ENCODE data around the gene RGS6.

Gene RGS6

GRCh38 chr14:72522847-72523246 is 590.6 kb downstream of the RGS6 start:
- DNase-seq (ENCODE audit: insufficient read length, low spot score) = no peak
- no peak for FAIRE-seq
- no peak for TF ChIP-seq POLR2A (IDR thresholded peaks at IDR 0.05; ENCODE audit: low read depth, low read length)

DNA sequence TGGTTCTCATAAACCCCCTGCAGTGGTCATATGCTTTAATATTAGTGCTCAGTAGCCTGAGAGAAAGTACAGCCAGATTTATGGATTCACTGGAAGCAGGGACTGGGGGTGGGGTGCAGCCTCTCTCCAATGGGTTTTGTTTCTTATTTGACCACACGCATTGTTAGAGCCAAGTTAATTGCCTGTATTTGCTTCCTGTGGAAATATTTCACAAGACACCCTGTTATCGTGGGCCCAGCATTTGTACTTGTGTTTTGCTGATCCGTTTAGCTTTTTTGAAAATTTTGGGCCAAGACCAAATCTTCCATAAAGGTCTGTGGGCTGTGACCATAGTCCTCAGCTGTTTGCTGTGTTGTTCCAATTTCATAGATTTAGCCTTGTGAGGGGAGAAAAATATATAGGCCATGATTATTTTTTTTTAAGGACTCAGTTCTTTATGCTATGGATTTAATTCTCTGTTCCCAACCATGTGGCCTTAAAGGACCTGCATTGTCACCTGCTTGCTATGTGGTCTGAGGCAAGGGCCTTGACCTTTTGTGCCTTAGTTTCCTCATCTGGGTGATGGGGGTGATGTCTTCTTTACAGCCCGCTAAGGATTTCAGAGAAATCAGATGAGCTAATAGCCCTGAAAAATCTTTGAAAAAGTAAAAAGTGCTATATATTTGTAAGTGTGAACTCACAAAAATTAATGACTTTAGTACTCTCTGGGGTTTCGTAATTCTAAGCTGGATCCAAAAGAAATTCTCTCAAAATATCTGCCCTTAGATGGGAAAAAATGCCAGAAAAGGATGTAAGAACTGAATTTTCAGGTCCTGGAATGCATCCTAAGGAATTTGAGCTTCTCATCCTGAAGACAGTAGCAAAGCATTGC is 591.4 kb downstream of the RGS6 start:
- no peak for FAIRE-seq
- DNase-seq (ENCODE audit: insufficient read length, low spot score) = no peak
- no peak for TF ChIP-seq POLR2A (IDR thresholded peaks at IDR 0.05; ENCODE audit: low read depth, low read length)

DNA sequence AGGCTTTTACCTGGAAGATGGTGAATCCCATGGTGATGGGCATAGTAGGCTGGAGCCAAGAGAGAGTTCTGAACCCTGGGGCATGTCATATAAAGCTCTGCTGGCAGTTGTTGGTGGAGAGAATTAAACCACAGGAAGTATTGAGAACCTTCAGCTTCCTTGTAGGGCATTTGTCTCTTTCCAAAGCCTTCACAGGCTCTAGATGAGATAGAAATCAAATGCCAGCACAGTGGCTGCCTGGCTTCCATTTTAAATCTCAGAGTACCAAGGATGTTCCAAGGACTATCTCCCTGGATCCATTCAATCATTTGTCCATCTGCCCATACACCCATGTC is 592.0 kb downstream of the RGS6 start:
- FAIRE-seq = no peak
- TF ChIP-seq POLR2A (IDR thresholded peaks at IDR 0.05; ENCODE audit: low read depth, low read length) = no peak
- no peak for DNase-seq (ENCODE audit: insufficient read length, low spot score)

DNA sequence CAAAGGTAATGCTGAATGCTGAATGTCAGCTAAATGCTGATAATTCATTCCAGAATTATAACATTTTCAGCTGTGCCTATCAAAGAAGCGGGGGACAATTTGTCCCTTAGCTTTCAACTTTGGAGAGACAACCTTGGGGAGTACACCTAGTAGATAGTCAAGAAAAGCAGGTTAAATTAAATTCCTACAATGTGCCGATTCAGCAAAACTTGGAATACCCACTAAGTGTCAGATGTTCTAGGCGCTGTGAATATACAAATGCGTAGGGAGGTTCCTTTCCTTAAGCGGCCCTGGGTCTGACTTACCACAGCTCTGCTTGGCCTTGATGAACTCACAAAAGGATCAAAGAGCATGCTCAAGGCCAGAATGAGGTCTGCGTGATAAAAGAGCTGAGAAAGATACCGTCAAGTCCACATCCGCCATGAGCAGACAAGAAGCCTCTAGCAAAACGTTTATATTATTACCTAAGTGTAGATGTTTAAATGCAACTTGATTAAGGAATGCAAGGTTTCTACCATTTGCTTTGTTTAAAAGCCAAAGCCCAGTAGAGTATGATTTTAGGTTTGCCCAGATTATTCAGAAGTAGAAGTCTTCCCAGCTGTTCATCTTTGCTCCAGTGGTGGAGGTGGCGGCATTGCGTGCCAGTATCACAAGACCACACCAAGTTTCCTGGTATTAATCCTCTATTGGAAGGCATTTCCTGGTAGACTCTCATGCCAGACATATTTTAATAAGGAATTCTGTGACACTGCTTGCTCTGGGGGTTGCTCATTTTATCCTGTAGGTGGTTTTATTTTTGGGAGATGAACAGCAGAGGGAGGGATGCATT is 593.1 kb downstream of the RGS6 start:
- DNase-seq (ENCODE audit: insufficient read length, low spot score) (no peak), FAIRE-seq (no peak)
- no peak for TF ChIP-seq POLR2A (IDR thresholded peaks at IDR 0.05; ENCODE audit: low read depth, low read length)

DNA sequence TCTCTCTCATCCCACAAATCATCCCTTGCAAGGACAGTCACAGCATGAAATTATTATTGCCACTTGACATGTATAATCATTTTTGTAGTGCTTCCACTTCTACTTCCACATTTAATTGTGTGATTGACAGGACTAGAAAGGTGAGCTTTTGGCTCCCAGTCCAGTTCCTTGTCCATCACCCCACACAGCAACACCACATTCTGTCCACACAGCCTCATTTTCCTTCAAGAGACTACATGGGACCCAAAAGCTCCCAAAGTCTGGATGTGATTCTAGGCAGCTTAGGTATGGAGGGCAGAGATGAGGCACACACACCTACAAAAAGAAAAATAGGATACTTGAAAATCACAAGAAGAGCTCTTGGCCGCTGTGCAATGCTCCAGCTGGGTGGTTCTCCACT is 595.4 kb downstream of the RGS6 start:
- FAIRE-seq = no peak

DNA sequence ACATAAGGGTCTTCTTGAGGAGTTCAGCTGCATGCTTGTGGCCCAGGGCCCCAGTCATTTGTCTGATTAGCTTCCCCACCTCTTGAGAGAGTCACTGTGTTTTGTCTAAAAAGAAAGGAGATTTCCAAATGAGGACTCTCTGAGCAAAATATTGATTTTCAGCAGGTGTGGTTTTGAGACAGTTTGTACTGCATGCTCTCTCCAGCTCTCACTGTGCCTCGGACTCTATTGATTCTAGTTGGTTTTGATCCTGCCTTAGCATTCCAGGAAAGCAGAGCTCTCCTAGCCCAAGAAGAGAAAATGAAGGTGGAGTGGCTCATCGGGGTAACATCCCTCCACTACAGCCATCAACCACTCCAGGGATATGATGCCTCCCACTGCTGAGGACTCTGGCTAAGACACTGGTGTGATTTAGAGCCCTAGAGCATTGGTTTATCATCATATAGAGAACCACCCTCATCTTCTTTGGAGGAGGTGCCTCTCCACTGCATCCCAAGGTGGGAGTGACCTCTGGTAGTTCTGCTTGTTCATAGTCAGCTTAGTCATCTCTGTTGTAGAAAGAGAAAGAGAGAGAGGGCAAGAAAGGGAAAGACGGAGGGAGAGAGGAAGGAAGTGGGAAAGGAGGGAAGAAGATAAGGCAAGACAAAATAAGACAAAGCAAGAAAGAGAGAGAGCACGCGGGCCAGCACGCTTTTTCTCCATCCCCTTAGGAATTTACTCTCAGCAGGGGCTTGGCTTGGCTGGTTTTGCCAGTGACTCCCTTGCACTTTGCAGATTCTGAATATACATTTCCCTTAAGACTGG is 596.0 kb downstream of the RGS6 start:
- no peak for TF ChIP-seq POLR2A (IDR thresholded peaks at IDR 0.05; ENCODE audit: low read depth, low read length)
- FAIRE-seq (peak; percentile 52), DNase-seq (ENCODE audit: insufficient read length, low spot score) (no peak)

More for the DNA sequence above, 595.4 kb downstream of the RGS6 start:
- DNase-seq (ENCODE audit: insufficient read length, low spot score) = no peak
- no peak for TF ChIP-seq POLR2A (IDR thresholded peaks at IDR 0.05; ENCODE audit: low read depth, low read length)

GRCh38 chr14:72528863-72529175 is 596.6 kb downstream of the RGS6 start:
- no peak for TF ChIP-seq POLR2A (IDR thresholded peaks at IDR 0.05; ENCODE audit: low read depth, low read length)
- FAIRE-seq (no peak), DNase-seq (ENCODE audit: insufficient read length, low spot score) (no peak)

GRCh38 chr14:72532686-72533454 is 600.6 kb downstream of the RGS6 start:
- DNase-seq (ENCODE audit: insufficient read length, low spot score) = no peak
- no peak for FAIRE-seq
- no peak for TF ChIP-seq POLR2A (IDR thresholded peaks at IDR 0.05; ENCODE audit: low read depth, low read length)

GRCh38 chr14:72535485-72535884 is 603.3 kb downstream of the RGS6 start:
- no peak for FAIRE-seq
- TF ChIP-seq POLR2A (IDR thresholded peaks at IDR 0.05; ENCODE audit: low read depth, low read length) = no peak
- no peak for DNase-seq (ENCODE audit: insufficient read length, low spot score)

DNA sequence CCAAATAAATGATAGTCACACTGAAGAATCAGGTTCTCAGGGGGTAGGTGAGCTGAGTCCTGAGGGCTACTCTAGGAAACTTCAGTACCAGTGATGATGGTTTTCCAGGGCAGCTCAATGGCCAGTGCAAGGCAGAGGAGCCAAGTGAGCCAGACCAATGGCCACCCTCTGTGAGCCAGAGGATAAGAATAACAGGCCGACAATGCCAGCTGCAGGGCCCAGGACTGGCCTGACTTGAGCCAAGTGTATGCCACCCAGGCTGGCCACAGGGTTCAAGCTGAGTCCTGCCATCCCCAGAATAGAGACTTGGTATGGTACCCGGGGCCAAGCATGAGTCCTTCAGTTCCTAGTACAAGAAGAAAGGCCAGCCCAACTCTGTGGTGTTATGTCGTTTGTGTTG is 606.2 kb downstream of the RGS6 start:
- DNase-seq (ENCODE audit: insufficient read length, low spot score) (no peak), FAIRE-seq (no peak)
- TF ChIP-seq POLR2A (IDR thresholded peaks at IDR 0.05; ENCODE audit: low read depth, low read length) = no peak

DNA sequence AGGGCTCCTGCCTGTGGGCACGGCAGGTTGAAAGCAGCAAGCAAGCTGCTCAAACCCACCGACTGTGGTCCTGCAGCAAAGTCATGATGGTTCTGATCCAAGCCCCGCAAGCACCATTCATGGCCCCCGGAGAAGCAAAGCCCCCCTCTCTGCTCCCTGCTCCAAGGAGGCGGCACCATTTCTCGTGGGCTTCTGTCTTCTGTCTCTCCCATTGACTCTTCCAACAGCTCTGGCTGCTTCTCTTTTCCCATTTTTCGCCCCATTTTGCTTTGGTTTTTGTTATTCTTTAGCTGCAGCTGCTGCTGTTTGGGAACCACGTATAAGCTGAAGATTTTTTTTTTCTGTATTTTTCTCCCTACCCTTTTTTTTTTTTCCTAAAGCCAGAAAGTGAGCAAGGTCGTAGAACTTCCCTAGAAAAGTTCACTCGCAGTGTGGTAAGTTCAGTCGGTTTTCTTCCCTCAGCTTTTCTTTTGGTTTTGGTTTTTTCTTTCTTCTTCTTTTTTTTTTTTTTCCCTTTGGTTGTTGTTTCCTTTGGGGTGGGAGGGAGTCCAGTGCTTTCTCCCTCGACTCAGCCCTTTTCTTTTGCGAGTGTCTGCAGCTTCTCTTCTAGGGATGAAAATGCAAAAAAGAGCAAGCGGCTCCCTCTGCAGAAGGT is 607.6 kb downstream of the RGS6 start:
- TF ChIP-seq POLR2A (IDR thresholded peaks at IDR 0.05; ENCODE audit: low read depth, low read length) = no peak
- FAIRE-seq (no peak), DNase-seq (ENCODE audit: insufficient read length, low spot score) (no peak)

- FAIRE-seq = no peak
- DNase-seq (ENCODE audit: insufficient read length, low spot score) = no peak
- no peak for TF ChIP-seq POLR2A (IDR thresholded peaks at IDR 0.05; ENCODE audit: low read depth, low read length)
Measured at GRCh38 chr14:72540836-72541235, 608.6 kb downstream of the RGS6 start.

GRCh38 chr14:72541546-72541945 is 609.3 kb downstream of the RGS6 start:
- DNase-seq (ENCODE audit: insufficient read length, low spot score) (no peak), FAIRE-seq (no peak)
- no peak for TF ChIP-seq POLR2A (IDR thresholded peaks at IDR 0.05; ENCODE audit: low read depth, low read length)
